ENCODE data around the gene STARD13.

Gene STARD13

GRCh38 chr13:33323801-33324510 is 38.4 kb upstream of the STARD13 start:
- TF ChIP-seq SPI1 (IDR thresholded peaks at IDR 0.05; ENCODE audit: borderline replicate concordance, low read depth) = no peak
- TF ChIP-seq POLR2AphosphoS5 (IDR thresholded peaks at IDR 0.05; ENCODE audit: low read depth) = no peak
- TF ChIP-seq GABPA (IDR thresholded peaks at IDR 0.05; ENCODE audit: low read depth) = no peak
- TF ChIP-seq REST (IDR thresholded peaks at IDR 0.05; ENCODE audit: insufficient replicate concordance, low read depth) = no peak
- TF ChIP-seq CTCF (IDR thresholded peaks at IDR 0.05; ENCODE audit: insufficient read depth, low read length) = no peak
- H3K27me3 ChIP-seq (ENCODE audit: insufficient read depth, poor library complexity, severe bottlenecking) = no peaks in the 10 kb centered on the region
- no peak overlapping the region for H3K4me3 ChIP-seq (replicated peaks; ENCODE audit: insufficient read depth, low read length)
- no peak for DNase-seq (ENCODE audit: low read depth in 1 of 2, low spot score in 1 of 2)
- no peak overlapping the region for H3K27ac ChIP-seq (replicated peaks)

DNA sequence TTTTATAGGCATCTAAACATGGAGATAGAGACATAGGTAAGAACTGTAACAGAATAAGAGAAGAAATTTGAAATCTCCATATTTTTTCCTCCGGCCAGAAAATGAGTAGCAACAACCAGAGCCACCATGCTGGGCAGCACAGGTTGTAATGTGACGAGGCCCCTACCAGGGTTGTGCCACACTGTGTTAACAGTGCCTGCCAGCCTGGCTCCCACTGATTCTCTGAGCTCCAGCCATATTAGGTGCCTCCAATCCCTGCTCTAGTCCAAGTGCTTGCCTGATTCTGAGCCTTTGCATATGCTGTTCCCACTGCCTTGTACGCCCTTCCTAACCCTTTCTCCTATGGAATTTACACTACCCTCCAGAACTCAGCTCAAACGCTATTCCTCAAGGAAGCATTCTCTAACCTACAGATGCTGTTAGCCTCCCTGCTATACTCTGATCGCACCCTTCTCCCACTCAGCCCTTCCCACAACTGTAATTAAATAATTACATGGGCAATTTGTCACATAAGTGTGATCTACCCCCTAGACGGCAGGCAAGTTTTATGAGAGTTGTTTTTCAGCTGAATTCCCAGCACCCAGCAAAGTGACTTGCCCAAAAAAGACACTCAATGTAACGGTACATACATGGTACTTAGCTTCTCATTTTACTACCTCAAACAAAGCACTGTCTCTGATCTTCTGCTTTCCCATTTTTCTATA is 37.6 kb upstream of the STARD13 start:
- Histone ChIP-seq H3K4me3 (replicated peaks; ENCODE audit: insufficient read depth, low read length) (no peak overlapping the region), H3K27ac (replicated peaks) (no peak overlapping the region), H3K27me3 (ENCODE audit: insufficient read depth, poor library complexity, severe bottlenecking) (no peaks in the 10 kb centered on the region)
- TF ChIP-seq GABPA (IDR thresholded peaks at IDR 0.05; ENCODE audit: low read depth) (no peak), SPI1 (IDR thresholded peaks at IDR 0.05; ENCODE audit: borderline replicate concordance, low read depth) (no peak), REST (IDR thresholded peaks at IDR 0.05; ENCODE audit: insufficient replicate concordance, low read depth) (no peak), CTCF (IDR thresholded peaks at IDR 0.05; ENCODE audit: insufficient read depth, low read length) (no peak), POLR2AphosphoS5 (IDR thresholded peaks at IDR 0.05; ENCODE audit: low read depth) (no peak)
- DNase-seq (ENCODE audit: low read depth in 1 of 2, low spot score in 1 of 2) = no peak

GRCh38 chr13:33322543-33322809 is 36.9 kb upstream of the STARD13 start:
- no peak overlapping the region for H3K27ac ChIP-seq (replicated peaks)
- H3K4me3 ChIP-seq (replicated peaks; ENCODE audit: insufficient read depth, low read length) = no peak overlapping the region
- DNase-seq (ENCODE audit: low read depth in 1 of 2, low spot score in 1 of 2) = no peak
- no peaks in the 10 kb centered on the region for H3K27me3 ChIP-seq (ENCODE audit: insufficient read depth, poor library complexity, severe bottlenecking)
- TF ChIP-seq CTCF (IDR thresholded peaks at IDR 0.05; ENCODE audit: insufficient read depth, low read length) (no peak), POLR2AphosphoS5 (IDR thresholded peaks at IDR 0.05; ENCODE audit: low read depth) (no peak), REST (IDR thresholded peaks at IDR 0.05; ENCODE audit: insufficient replicate concordance, low read depth) (no peak)
